H1 (cell line): ENCODE data around the gene TCAP. TPM values are rescaled to one million over a fixed set of nuclear protein-coding genes. Genes with fewer than 3 reads are reported as not detected.
A peak's percentile ranks its signal among the peaks of the same experiment; 100 is the strongest.

Experiments
- ATF3 ChIP-seq: IDR thresholded peaks from 2 replicates; pipeline ENCODE4 v1.6.1; 2011; ENCODE audit warnings: low read depth, mild to moderate bottlenecking, low read length; ENCODE audit not compliant: insufficient read depth
- BCL11A ChIP-seq, 2 experiments: IDR thresholded peaks; one replicate each; pipeline ENCODE4 v1.6.1; 2011; ENCODE audit warnings: low read depth in 2 of 2, low read length in 2 of 2, mild to moderate bottlenecking in 2 of 2
- GABPA ChIP-seq: IDR thresholded peaks from 2 replicates; pipeline ENCODE4 v1.6.1; 2011; ENCODE audit warnings: mild to moderate bottlenecking, low read length, moderate library complexity, borderline replicate concordance; ENCODE audit not compliant: insufficient read depth
- GTF2F1 ChIP-seq: IDR thresholded peaks from 2 replicates; pipeline ENCODE4 v1.6.1; 2012; ENCODE audit warnings: low read depth, low read length, improper control_type of control experiment, borderline replicate concordance
- KDM4A ChIP-seq: IDR thresholded peaks from one replicate; pipeline ENCODE4 v1.7.1; 2012; ENCODE audit warnings: low read depth, mild to moderate bottlenecking, moderate library complexity, low read length, inconsistent platforms; ENCODE audit not compliant: severe bottlenecking
- polyA plus RNA-seq, 7 experiments: library from polyadenylated mRNA; depleted of rRNA in 3 of 7; stranded (reverse) in 5 of 7; unstranded in 2 of 7; fragments of >200 nt in 5 of 7; fragments of 200-250 nt in 2 of 7; gene quantifications; 1 replicate in 5 of 7; 2 replicates in 1 of 7; 4 replicates in 1 of 7; pipeline versions ENCODE4 v1.2.1 to v1.2.3, GENCODE V29; 2011 to 2013; ENCODE audit warnings: missing spikeins in 2 of 7, mixed read lengths in 2 of 7
- total RNA-seq: library from RNA; stranded (reverse); fragmentation: NEBNext Ultra II Directional; extraction: Animal tissue kit (Norgen Biotek cat#: 25700); gene quantifications from 2 replicates; pipeline ENCODE4 v1.2.1, GENCODE V29; 2021

TCAP gene
- total and polyA plus RNA-seq, 2 of the 8 experiments (the other 6 are each of a cell fraction or from before 2014, with no cell fraction given), result 0.82 to 1.4 TPM

GRCh38 chr17:39631403-39631802, 33.7 kb upstream of the TCAP start (continued):
- TF ChIP-seq BCL11A (IDR thresholded peaks at IDR 0.05; ENCODE audit: low read depth in 2 of 2, low read length in 2 of 2) (no peak), GTF2F1 (no peak), ATF3 (no peak), GABPA (peak; percentile 16; the same call in 1 of the 2 replicates), KDM4A (no peak)
